ENCODE measurements around the gene HSH2D.
"Not testable (repeated sequence)": the region's sequence is repeated elsewhere in the genome, so short reads cannot be mapped to it uniquely, and the experiment has no call there.

Gene HSH2D, protein sequence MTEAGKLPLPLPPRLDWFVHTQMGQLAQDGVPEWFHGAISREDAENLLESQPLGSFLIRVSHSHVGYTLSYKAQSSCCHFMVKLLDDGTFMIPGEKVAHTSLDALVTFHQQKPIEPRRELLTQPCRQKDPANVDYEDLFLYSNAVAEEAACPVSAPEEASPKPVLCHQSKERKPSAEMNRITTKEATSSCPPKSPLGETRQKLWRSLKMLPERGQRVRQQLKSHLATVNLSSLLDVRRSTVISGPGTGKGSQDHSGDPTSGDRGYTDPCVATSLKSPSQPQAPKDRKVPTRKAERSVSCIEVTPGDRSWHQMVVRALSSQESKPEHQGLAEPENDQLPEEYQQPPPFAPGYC

DNA sequence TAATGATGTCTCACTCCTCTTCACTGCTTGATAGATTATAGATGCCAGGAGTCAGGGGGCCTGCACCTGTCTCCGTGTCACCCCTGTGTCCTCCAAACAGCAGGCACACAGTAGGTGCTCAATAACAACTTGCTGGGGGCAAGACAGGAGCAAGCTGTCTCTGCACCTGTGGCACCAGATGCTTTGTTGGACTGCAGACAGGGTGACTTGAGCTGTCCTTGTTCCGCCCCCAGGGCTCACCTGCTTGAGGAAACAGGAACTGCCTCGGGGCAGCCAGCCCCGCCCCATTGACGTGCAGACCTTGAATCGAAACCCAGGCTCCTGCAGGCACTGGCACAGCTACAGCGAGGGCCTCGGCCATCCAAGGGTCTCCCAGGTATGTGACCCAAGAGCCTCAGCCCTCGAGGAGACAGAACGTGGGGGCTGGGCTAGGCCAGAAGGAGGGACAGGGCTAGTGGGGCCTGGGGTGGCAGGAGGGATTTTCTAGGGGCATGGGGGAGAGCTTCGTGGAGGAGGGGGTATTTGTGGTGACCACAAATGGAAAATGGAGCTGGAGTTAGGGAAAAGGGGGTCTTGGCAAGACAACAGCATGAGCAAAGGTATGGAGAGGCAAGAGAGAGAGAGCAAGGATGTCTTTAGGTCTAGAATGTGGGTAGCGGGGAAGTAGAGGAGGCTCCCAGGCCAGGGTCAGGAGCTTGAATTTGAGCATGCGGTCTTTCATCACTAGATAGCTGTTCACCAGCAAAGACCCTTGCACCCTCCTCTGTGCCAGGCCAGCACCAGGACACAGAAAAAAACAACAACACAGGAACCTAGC is at the start of gene HSH2D:
Gene HSH2D (plus strand): TSS at position 287 of the 817 bp plus-strand sequence. CDS start 5,066 bp downstream, outside the sequence.
- H3K4me3 ChIP-seq (ENCODE audit: low read length): no peak within 1 kb of the TSS

DNA sequence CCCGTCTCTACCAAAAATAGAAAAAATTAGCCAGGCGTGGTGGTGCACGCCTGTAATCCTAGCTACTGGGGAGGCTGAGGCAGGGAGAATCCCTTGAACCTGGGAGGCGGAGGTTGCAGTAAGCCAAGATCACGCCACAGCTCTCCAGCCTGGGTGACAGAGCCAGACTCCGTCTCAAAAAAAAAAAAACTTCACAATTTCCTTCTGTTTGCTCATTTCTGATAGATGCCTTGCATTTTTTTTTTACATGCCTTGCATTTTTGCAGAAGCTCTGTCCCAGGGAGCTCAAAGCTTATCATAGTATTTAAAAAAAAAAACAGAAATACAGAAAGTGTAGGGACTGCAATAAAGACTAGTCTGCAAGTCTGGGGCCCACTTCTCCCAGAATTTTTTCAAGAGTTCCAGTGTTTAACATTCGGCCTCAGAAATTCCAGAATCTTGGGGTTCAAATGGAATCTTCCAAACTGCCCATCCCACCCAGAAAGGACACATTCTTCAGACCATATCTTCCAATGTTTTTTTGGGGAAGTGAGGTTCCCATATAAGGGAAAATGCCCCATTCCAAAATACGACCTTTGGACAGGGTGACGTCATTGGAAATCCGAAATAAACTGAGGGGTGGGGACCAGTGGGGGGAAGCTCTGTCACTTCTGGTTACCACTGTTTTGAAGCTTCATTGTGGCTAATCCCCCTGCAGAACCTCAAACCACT is 49.0 kb upstream of the HSH2D start:
- TF ChIP-seq, protein P1, sequence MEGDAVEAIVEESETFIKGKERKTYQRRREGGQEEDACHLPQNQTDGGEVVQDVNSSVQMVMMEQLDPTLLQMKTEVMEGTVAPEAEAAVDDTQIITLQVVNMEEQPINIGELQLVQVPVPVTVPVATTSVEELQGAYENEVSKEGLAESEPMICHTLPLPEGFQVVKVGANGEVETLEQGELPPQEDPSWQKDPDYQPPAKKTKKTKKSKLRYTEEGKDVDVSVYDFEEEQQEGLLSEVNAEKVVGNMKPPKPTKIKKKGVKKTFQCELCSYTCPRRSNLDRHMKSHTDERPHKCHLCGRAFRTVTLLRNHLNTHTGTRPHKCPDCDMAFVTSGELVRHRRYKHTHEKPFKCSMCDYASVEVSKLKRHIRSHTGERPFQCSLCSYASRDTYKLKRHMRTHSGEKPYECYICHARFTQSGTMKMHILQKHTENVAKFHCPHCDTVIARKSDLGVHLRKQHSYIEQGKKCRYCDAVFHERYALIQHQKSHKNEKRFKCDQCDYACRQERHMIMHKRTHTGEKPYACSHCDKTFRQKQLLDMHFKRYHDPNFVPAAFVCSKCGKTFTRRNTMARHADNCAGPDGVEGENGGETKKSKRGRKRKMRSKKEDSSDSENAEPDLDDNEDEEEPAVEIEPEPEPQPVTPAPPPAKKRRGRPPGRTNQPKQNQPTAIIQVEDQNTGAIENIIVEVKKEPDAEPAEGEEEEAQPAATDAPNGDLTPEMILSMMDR (IDR thresholded peaks at IDR 0.05; ENCODE audit: insufficient read depth, low read depth, low read length, missing control alignments): no peak
- H3K4me3 ChIP-seq (ENCODE audit: low read length): no peak overlapping the region
- no peak for DNase-seq (ENCODE audit: low read depth)

More for the DNA sequence above, at the start of gene HSH2D:
- TF ChIP-seq, protein P1 (IDR thresholded peaks at IDR 0.05; ENCODE audit: insufficient read depth, low read depth, low read length, missing control alignments): no peak
- peak; percentile 67 for DNase-seq (ENCODE audit: low read depth)

DNA sequence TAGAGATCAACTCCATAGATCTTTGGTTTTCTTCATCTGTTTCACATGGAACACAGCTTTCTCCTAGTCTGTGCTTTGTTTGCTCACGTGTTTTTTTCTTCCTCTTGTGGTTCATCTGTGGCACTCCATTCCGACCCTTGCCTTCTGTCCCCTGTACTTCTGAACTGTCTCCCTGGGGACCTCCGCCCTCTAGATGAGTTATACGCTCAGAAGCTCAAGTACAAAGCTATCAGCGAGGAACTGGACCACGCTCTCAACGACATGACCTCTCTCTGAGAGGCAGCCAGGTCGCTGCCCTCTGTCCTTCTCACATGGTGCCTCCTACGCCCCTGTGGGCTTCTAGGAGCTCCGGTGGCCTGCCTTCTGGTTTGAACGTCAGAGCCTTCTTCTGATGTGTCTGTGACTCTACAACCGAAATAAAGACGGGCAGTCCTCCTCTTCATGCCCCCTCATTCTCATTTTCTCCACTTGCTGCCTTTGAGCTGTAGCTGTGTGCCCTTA is 48.4 kb upstream of the HSH2D start:
- H3K4me3 ChIP-seq (ENCODE audit: low read length): no peak overlapping the region
- no peak for DNase-seq (ENCODE audit: low read depth)
- TF ChIP-seq, protein P1 (IDR thresholded peaks at IDR 0.05; ENCODE audit: insufficient read depth, low read depth, low read length, missing control alignments): no peak

DNA sequence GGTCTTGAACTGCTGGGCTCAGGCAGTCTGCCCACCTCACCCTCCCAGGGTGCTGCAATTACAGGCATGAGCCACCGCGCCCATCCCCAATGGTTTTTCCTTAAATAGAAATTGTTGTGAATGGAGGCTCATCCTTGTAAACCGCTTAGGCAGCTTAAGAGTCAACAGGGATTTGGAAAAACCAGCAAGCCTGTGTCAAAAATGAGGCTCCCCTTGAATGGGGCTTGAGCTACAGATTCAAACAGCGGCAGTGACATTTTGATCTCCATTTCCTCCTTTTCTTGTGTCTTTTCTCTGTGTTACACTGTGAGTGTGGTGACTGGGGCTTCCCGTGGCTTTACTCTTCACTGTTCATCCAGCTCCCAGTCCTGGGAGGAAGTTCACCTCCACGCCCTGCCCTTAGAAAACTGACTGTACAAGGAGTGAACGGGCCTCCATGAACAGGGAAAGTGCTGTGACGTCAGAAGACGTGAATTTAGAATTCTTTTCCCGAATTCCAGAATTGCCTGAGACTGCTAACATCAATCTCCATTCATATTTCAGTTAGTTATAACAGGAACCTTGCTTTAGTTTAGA is 47.1 kb upstream of the HSH2D start:
- H3K4me3 ChIP-seq (ENCODE audit: low read length): no peak overlapping the region
- TF ChIP-seq, protein P1 (IDR thresholded peaks at IDR 0.05; ENCODE audit: insufficient read depth, low read depth, low read length, missing control alignments): no peak
- no peak for DNase-seq (ENCODE audit: low read depth)

DNA sequence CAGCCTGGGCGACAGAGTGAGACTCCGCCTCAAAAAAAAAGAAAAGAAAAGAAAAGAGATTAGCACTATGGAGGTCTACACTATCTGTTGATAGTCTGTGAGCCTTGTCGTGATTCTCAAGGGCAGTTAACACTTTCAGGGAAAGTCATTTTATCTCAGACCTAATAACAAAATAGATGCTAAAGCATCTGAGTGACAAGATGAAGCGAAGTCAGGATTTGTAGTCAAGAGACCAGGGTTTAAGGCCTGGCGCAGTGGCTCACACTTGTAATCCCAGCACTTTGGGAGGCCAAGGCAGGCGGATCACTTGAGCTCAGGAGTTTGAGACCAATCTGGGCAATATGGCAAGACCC is 45.1 kb upstream of the HSH2D start:
- TF ChIP-seq, protein P1 (IDR thresholded peaks at IDR 0.05; ENCODE audit: insufficient read depth, low read depth, low read length, missing control alignments): no peak
- no peak for DNase-seq (ENCODE audit: low read depth)
- H3K4me3 ChIP-seq (ENCODE audit: low read length): no peak overlapping the region

DNA sequence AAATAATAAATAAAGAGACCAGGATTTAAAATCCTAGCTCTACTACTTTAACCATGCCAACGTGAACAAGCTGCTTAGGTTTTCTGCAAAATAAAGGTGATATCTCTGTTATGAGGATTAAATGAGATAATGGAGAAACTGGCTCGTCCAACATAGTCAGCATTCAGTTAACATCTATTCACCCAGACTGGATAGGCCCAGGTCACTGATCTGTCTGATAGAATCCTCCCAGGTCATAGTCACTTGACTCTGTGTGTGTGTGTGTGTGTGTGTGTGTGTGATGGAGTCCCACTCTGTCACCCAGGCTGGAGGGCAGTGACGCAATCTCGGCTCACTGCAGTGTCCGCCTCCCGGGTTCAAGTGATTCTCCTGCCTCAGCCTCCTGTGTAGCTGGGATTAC is 44.7 kb upstream of the HSH2D start:
- no peak for DNase-seq (ENCODE audit: low read depth)
- H3K4me3 ChIP-seq (ENCODE audit: low read length): no peak overlapping the region
- TF ChIP-seq, protein P1 (IDR thresholded peaks at IDR 0.05; ENCODE audit: insufficient read depth, low read depth, low read length, missing control alignments): no peak

DNA sequence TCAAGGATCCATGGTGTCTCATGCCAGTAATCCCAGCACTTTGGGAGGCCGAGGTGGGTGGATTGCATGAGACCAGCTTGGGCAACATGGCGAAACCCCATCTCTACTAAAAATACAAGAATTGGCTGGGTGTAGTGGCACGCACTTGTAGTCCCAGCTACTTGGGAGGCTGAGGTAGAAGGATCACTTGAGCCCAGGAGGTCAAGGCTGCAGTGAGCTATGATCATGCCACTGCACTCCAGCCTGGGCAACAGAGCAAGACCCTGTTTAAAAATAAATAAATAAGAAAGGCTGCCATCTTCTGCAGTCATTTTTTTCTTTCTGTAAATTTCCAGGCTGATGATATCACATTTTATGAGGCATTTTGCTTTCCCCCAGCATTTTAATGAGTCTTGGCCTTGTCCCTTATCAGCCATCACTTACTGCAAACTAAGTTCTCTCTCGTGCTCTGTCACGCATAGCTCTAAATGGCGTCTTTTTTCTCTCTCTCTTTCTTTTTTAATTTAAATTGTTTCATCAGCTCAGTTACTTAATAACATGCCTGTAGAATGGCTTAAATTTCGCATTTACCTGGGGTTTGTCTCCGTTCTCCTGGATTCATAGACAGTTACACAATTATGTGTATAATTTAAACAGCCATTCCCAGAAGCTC is 44.0 kb upstream of the HSH2D start:
- DNase-seq (ENCODE audit: low read depth); H3K4me3 ChIP-seq (ENCODE audit: low read length): not testable (repeated sequence)
